ENCODE results near the gene CRADD. TPM values are rescaled to one million over a fixed set of nuclear protein-coding genes. Genes with fewer than 3 reads are reported as not detected.

The CRADD gene
- total RNA-seq, 1 donor: 12.9 TPM

DNA sequence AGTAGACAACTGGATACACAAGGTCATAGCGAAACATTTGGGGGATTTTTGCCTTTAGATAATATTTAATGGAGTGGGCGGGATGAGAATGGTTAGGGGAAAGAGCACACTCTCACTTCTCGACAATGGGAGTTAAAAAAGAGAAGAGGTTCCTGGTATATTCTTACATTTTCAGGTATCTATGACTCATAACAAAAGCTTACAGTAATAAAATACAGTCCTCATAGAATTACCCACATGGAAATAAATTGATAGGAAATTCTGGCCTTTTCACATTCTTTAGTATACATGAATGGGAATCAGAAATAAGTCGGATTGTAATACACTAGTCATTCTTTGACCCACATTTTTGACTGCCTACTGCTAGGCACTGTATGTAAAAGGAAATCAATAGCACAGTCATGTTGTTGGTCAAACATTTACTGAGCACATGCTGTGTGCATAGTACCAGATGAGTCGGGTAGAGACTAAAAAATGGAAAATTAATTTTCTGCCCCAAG, 8.2 kb upstream of the CRADD start:
- H3K4me3 ChIP-seq (ENCODE audit: low read depth, low read length): no peak overlapping the region
- no peak for DNase-seq (ENCODE audit: low read depth)
- TF ChIP-seq, protein P1, sequence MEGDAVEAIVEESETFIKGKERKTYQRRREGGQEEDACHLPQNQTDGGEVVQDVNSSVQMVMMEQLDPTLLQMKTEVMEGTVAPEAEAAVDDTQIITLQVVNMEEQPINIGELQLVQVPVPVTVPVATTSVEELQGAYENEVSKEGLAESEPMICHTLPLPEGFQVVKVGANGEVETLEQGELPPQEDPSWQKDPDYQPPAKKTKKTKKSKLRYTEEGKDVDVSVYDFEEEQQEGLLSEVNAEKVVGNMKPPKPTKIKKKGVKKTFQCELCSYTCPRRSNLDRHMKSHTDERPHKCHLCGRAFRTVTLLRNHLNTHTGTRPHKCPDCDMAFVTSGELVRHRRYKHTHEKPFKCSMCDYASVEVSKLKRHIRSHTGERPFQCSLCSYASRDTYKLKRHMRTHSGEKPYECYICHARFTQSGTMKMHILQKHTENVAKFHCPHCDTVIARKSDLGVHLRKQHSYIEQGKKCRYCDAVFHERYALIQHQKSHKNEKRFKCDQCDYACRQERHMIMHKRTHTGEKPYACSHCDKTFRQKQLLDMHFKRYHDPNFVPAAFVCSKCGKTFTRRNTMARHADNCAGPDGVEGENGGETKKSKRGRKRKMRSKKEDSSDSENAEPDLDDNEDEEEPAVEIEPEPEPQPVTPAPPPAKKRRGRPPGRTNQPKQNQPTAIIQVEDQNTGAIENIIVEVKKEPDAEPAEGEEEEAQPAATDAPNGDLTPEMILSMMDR (IDR thresholded peaks at IDR 0.05; ENCODE audit: insufficient read depth, low read length): no peak

DNA sequence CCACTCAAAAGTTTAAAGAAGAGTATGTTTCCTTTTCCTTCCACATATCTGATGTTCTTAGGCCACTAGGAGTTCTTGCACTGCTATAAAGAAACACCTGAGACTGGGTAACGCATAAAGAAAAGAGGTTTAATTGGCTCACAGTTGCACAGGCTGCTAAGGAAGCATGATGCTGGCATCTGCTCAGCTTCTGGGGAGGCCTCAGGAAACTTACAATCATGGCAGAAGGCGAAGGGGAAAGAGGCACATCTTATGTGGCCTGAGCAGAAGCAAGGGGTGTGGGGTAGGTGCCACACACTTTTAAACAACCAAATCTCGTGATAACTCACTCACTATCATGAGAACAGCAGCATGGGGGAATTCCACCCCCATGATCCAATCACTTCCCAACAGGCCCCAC, 7.7 kb upstream of the CRADD start:
- TF ChIP-seq, protein P1 (IDR thresholded peaks at IDR 0.05; ENCODE audit: insufficient read depth, low read length): no peak
- no peak overlapping the region for H3K4me3 ChIP-seq (ENCODE audit: low read depth, low read length)
- no peak for DNase-seq (ENCODE audit: low read depth)

DNA sequence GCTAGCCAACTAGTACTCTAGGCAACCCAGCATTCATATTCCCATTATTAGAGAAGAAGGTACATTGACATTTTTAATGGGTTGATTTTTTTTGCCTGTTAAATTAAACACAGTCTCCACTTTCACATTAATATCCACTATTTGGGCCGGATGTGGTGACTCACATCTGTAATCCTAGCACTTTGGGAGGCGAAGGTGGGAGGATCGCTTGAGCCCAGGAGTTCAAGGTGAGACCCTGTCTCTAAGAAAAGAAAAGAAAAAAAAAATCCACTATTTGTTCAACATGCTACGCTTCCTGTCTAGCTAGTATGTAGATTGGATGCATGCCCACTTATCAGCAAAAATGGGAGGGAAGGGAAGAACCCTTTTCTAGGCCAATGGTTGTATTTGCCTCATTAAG, 7.1 kb upstream of the CRADD start:
- TF ChIP-seq, protein P1 (IDR thresholded peaks at IDR 0.05; ENCODE audit: insufficient read depth, low read length): no peak
- no peak overlapping the region for H3K4me3 ChIP-seq (ENCODE audit: low read depth, low read length)
- no peak for DNase-seq (ENCODE audit: low read depth)

GRCh38 chr12:93671044-93671443, 6.1 kb upstream of the CRADD start:
- no peak overlapping the region for H3K4me3 ChIP-seq (ENCODE audit: low read depth, low read length)
- TF ChIP-seq, protein P1 (IDR thresholded peaks at IDR 0.05; ENCODE audit: insufficient read depth, low read length): no peak
- no peak for DNase-seq (ENCODE audit: low read depth)

- DNase-seq (ENCODE audit: low read depth): no peak
- H3K4me3 ChIP-seq (ENCODE audit: low read depth, low read length): no peak overlapping the region
- TF ChIP-seq, protein P1 (IDR thresholded peaks at IDR 0.05; ENCODE audit: insufficient read depth, low read length): no peak
Observed at GRCh38 chr12:93673084-93673483, 4.1 kb upstream of the CRADD start.

DNA sequence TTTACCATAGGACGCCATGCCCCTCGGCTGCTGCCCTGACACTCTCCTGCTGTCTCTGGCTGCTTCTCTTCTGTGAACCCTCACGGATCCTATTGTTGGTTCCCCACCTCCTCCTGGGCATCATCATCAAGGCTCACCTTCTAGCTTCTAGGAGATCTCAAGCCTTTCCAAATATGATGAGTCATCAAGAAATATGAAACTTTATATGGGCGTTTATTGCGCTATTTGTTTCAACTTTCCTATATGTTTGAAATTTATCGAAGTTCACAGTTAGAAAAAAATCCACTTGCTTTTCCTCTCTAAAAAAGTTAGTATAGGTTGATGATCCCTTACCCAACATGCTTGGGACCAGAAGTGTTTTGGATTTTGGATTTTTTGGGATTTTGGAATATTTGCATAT, 2.8 kb upstream of the CRADD start:
- no peak overlapping the region for H3K4me3 ChIP-seq (ENCODE audit: low read depth, low read length)
- TF ChIP-seq, protein P1 (IDR thresholded peaks at IDR 0.05; ENCODE audit: insufficient read depth, low read length): no peak
- DNase-seq (ENCODE audit: low read depth): no peak

Measured in fibroblast of the aortic adventitia (primary cell).